GM10248 (cell line): ENCODE measurements around the gene SHISA2.
"Not testable (repeated sequence)": the region's sequence is repeated elsewhere in the genome, so short reads cannot be mapped to it uniquely, and the experiment has no call there.

Experiments used
- CTCF ChIA-PET: fragments of 300-600 bp; sonication (Branson Sonifier 250); formaldehyde crosslinking; extraction: SDS; loops from one replicate; lab custom pipeline; 2021; ENCODE audit warnings: antibody characterized with exemption; lab: Yijun Ruan, JAX
- POLR2A ChIA-PET: fragments of 350-650 bp; sonication (Branson Sonifier 250); formaldehyde crosslinking; extraction: SDS; loops from one replicate; lab custom pipeline; 2020; ENCODE audit warnings: antibody characterized with exemption; lab: Yijun Ruan, JAX
- DNase-seq: peaks from one replicate; pipeline ENCODE4 v3.0.0; 2012; ENCODE audit errors: extremely low spot score
- TF ChIP-seq, protein P1 (sequence below): IDR thresholded peaks from 2 replicates; pipeline ENCODE4 v1.5.1; 2012; ENCODE audit warnings: mild to moderate bottlenecking, low read depth; ENCODE audit errors: extremely low read depth, missing control alignments, control extremely low read depth

The SHISA2 gene

DNA sequence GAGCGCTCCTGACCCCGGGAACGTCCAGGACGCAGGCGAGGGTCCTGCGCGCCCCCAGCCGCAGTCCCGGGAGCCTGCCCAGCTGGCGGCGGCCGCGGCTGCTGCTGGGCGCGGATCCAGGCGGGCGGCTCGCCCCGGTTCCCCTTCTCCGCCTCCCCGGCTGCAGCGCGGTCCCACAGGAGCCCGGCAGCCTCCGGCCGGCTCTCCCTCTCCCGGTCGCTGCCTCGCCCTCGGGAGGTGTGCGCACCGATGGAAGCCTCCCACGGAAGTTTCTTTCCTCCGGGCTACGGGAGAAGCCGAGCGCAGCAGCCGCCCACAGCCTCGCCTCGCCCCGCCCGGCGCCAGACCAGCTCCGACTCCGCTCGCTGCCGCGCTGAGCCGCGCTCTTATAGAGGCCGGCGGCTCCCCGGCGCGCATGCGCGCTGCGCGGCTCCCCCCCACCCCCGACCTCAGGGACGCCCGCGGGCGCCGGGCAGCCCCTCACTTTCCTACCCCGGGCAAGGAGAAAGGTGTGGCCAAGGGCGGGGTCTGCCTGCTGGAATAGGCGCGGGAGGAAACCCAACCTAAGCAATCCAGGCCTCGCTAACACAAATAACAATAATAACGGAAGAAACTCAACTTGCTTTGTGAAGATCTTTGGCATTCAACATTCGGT, at the start of gene SHISA2:
Gene SHISA2, minus strand, starts transcription at position 360 of the 655 bp plus-strand sequence. CDS start 1,041 bp downstream, outside the sequence.
- TF ChIP-seq, protein P1, sequence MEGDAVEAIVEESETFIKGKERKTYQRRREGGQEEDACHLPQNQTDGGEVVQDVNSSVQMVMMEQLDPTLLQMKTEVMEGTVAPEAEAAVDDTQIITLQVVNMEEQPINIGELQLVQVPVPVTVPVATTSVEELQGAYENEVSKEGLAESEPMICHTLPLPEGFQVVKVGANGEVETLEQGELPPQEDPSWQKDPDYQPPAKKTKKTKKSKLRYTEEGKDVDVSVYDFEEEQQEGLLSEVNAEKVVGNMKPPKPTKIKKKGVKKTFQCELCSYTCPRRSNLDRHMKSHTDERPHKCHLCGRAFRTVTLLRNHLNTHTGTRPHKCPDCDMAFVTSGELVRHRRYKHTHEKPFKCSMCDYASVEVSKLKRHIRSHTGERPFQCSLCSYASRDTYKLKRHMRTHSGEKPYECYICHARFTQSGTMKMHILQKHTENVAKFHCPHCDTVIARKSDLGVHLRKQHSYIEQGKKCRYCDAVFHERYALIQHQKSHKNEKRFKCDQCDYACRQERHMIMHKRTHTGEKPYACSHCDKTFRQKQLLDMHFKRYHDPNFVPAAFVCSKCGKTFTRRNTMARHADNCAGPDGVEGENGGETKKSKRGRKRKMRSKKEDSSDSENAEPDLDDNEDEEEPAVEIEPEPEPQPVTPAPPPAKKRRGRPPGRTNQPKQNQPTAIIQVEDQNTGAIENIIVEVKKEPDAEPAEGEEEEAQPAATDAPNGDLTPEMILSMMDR, result no peak
- peak; percentile 47 for DNase-seq
- CTCF ChIA-PET, result no interaction called here
- POLR2A ChIA-PET, result no interaction called here

DNA sequence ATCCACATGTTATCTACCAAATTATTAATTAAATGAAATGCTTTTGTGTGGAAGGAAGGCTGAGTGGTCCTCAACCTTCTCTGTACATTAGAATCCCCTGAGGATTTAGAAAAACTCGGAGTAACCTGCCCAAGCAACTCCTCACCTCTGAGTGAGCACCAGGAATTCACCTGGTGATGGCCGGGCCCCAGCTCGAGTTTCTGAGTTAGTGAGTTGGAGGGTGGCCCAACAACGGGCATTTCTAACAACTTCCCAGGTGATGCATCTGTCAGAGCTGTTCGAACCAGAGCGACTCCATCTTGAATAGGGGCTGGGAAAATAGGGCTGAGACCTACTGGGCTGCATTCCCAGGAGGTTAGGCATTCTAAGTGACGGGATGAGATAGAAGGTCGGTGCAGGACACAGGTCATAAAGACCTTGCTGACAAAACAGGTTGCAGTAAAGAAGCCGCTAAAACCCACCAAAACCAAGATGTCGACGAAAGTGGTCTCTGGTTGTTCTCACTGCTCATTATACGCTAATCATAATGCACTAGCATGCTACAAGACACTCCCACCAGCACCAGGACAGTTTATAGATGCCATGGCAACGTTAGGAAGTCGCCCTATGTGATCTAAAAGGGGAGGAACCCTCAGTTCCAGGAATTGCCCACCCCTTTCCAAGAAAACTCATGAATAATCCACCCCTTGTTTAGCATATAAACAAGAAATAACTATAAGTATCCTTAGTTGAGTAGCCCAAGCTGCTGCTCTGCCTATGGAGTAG, 44.2 kb upstream of the SHISA2 start:
- CTCF ChIA-PET, result interaction anchor here (1.0 kb wide), 1 partner anchor 31 kb away, joined by 3 read pairs; no protein-coding TSS in a partner anchor
- DNase-seq, result no peak
- TF ChIP-seq, protein P1, result no peak
- POLR2A ChIA-PET, result no interaction called here

DNA sequence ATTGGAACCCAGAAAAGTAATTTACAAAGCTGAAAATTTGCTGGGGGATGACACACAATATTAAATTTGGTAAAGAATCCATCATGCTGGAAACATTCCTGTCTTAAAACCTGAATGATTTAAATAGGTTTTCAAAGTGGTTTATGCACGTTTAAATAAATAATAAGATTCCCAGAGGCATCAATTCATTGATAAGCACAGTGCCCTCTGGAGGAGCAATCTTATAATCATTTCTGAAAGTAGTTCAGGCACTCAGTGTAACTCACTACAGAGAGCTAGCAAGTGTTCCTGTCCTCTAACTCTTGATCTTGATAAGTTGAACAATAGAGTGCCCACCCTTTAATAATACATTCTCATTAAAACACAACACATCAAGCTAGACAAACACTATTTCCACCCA, 43.5 kb upstream of the SHISA2 start:
- no peak for DNase-seq
- ChIA-PET CTCF (interaction anchor here (1.0 kb wide), 1 partner anchor 32 kb away, joined by 3 read pairs; no protein-coding TSS in a partner anchor), POLR2A (interaction anchor here (0.6 kb wide), 1 partner anchor 17 kb away, joined by 3 read pairs; no protein-coding TSS in a partner anchor)
- TF ChIP-seq, protein P1, result no peak

DNA sequence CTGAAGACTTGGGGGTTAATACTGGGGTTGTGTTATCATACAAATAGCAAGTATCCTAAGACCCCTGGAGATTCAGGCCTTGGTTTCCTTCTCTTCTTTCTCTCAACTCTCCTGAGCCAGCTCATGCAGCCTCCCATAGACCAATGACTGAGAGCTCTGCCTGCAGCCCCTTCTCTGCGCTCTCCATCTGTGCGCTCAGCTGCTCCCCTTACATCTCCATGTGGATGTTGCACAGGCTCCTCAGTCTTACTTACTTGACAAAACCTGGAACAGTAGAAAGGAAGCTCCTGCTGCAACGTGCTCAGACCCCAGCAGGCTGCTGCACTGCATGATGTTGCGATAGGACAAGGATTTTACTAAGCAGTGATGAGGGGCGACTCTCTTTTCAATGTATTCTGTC, 25.0 kb upstream of the SHISA2 start:
- CTCF ChIA-PET, POLR2A ChIA-PET, DNase-seq: not testable (repeated sequence)

- TF ChIP-seq, protein P1, result no peak
- CTCF ChIA-PET, result interaction anchor here (1.1 to 2.2 kb wide), 2 partner anchors 9 to 501 kb away, joined by 4 to 8 read pairs; no protein-coding TSS in a partner anchor
Measured at GRCh38 chr13:26075498-26075897, 23.7 kb upstream of the SHISA2 start.

GRCh38 chr13:26074706-26075105, 22.9 kb upstream of the SHISA2 start:
- POLR2A ChIA-PET, result no interaction called here
- CTCF ChIA-PET, result interaction anchor here (2.2 kb wide), 1 partner anchor 500 kb away, joined by 8 read pairs; no protein-coding TSS in a partner anchor
- TF ChIP-seq, protein P1, result no peak
- DNase-seq, result no peak

More at GRCh38 chr13:26075498-26075897, 23.7 kb upstream of the SHISA2 start:
- POLR2A ChIA-PET, result no interaction called here
- DNase-seq, result no peak

DNA sequence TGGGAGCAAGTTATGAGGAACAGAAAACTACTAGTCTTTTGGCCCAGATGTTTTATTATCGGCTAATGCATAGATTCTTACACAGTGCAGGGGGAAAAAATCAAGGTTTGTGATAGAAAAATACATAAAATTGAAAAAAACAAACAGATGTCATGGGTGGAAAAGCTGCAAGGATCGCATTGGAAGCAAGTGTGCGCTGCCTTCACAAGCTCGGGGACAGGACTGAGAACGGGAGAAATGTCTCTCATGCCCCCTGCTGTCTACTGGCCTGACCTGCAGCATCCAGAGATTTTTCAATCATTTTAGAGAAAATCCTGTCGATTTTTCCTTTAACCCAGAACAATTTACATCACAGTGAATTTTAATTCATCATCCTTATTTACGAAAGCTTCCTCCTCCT, 20.5 kb upstream of the SHISA2 start:
- POLR2A ChIA-PET, DNase-seq: not testable (repeated sequence)
- CTCF ChIA-PET, result interaction anchor here (2.3 kb wide), 1 partner anchor 497 kb away, joined by 13 read pairs; no protein-coding TSS in a partner anchor
